GM12878 (cell line): ENCODE measurements around the gene SRP72.

Source experiments
- CTCF ChIP-seq, 3 experiments: IDR thresholded peaks in 2 of 3; conservative IDR thresholded peaks in 1 of 3; 2 replicates each; pipeline ENCODE4 v1.5.1; 2011; ENCODE audit warnings: low read depth in 3 of 3, low read length in 3 of 3, mild to moderate bottlenecking in 3 of 3, control low read depth in 2 of 3, moderate library complexity in 2 of 3, inconsistent platforms in 1 of 3, mixed read lengths in 1 of 3; ENCODE audit not compliant: control insufficient read depth in 2 of 3, insufficient read depth in 1 of 3; ENCODE audit errors: extremely low read depth in 1 of 3
- MAX ChIP-seq: IDR thresholded peaks from 2 replicates; pipeline ENCODE4 v1.6.1; 2012; ENCODE audit warnings: low read depth, low read length, improper control_type of control experiment
- POLR2AphosphoS5 ChIP-seq: IDR thresholded peaks from 2 replicates; pipeline ENCODE4 v1.6.1; 2011; ENCODE audit warnings: mild to moderate bottlenecking, low read length, inconsistent platforms
- REST ChIP-seq: IDR thresholded peaks from 2 replicates; pipeline ENCODE4 v1.6.1; 2012; ENCODE audit warnings: mild to moderate bottlenecking, low read depth, low read length

- TF ChIP-seq REST (no peak), CTCF (IDR thresholded peaks at IDR 0.05 in 2 of 3, conservative IDR thresholded peaks at IDR 0.05 in 1 of 3; ENCODE audit: control insufficient read depth in 2 of 3, extremely low read depth in 1 of 3, insufficient read depth in 1 of 3, low read depth in 3 of 3, low read length in 3 of 3) (no peak), POLR2AphosphoS5 (no peak), MAX (no peak)
Observed at GRCh38 chr4:56427179-56427578, 40.2 kb upstream of the SRP72 start.
